Activated T-cell treated with anti-CD3 and anti-CD28 coated beads for 4 hours (primary cell): ENCODE data around the gene CHM.
"Not testable (repeated sequence)": the region's sequence is repeated elsewhere in the genome, so short reads cannot be mapped to it uniquely, and the experiment has no call there.

Experiments
- DNase-seq: peaks from one replicate; pipeline ENCODE4 v3.0.0-alpha.2; 2020

Gene CHM

GRCh38 chrX:85995641-85996040, 51.7 kb downstream of the CHM start:
- DNase-seq: no peak

- DNase-seq: no peak
Measured at GRCh38 chrX:85994797-85995196, 52.6 kb downstream of the CHM start.

- no peak for DNase-seq
Measured at GRCh38 chrX:85994228-85994627, 53.1 kb downstream of the CHM start.

DNA sequence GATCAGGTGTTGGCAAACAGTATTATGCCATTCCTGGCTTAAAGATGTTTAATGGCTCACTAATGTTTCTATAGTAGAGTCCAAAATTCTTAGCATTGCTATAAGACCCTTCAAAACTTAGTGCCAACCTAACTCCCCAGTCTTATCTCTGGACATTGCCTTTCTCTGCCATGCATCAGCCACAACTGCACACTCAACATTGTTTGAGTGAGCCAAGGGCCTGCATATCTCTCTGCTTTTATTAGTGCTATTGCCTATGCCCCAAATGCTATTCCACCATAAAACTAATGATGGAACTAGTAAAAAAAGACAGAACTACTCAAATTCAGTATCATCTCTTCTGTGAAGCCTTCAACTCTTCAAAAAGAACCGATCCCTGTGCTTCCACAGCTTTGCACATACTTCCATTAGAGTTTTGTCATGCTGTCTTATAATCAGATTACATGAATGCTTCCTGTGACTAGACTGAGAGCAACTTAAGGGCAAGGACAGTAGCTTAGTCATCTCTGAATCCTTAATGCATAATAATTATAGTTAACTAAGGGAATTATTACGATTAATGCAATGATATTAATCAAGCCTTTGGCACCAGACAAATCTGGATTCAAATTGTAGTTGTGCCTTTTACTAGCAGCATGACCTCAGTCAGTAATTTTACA, 53.7 kb downstream of the CHM start:
- no peak for DNase-seq

DNA sequence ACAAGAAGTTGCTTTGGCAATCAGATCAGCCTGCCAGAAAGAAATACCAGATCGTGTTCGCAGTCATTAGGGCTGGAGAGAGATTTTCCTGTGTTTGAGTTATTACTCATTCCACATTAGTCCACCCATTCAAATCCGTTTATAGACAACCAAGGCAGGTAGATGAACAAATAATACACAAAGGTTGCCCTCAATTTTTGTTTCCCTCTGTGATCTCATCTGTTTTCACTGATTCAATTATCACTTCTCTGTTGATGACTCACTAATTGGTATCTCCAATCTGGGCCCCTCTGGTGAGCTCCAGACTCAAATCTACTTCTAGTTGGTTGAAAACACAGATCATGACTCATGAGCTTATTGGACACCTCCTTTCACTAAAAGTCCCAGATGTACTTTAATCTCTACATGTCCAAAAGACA, 54.5 kb downstream of the CHM start:
- DNase-seq: no peak

GRCh38 chrX:85988353-85988752, 59.0 kb downstream of the CHM start:
- DNase-seq: no peak

- DNase-seq: no peak
Measured at GRCh38 chrX:85980286-85980685, 67.1 kb downstream of the CHM start.

DNA sequence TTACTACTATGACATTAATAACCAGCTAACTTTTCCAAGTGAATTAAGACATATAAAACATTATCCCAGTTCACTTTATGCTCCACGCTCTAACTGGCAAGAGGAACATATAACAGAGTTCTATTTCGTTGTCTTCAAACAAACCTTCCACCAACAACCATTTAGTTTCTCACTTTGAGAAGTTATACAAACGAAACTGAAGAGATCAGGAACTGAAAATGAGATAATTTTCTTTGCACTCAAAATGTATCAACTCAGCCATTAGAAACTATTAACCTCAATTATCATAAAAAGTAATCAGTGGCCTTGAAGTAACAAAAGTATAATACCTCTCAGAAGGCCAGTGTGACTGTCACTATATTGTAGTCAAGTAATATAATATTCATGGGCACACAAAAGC, 70.1 kb downstream of the CHM start:
- DNase-seq: no peak

DNA sequence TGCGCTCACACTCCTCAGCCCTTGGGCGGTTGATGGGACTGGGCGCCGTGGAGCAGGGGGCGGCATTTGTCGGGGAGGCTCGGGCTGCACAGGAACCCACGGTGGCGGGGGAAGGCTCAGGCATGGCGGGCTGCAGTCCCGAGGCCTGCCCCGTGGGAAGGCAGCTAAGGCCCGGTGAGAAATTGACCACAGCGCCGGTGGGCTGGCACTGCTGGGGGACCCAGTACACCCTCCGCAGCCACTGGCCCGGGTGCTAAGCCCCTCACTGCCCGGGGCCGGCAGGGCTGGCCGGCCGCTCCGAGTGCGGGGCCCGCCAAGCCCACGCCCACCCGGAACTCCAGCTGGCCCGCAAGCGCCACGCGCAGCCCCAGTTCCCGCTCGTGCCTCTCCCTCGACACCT, 75.0 kb downstream of the CHM start:
- DNase-seq: not testable (repeated sequence)

GRCh38 chrX:85964744-85965143, 82.6 kb downstream of the CHM start:
- no peak for DNase-seq

DNA sequence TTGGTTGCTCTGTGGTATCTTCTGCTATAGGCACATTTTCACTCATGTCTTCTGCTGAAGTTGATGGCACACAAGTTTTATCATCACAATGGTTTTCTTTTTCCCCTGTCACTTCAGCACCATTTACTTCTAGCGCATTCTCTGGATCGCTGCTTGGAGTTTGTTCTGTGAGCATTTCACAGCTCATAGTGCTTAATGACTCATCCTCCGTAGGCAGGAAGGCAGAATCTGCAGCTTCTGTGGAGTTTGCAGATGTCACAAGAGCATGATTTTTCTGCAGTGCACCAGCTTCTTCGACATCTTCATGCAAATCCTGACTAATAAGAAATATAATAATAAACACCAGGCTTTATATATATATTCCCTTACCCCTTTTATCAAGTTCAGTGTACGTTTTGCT, 83.6 kb downstream of the CHM start:
- DNase-seq: no peak

DNA sequence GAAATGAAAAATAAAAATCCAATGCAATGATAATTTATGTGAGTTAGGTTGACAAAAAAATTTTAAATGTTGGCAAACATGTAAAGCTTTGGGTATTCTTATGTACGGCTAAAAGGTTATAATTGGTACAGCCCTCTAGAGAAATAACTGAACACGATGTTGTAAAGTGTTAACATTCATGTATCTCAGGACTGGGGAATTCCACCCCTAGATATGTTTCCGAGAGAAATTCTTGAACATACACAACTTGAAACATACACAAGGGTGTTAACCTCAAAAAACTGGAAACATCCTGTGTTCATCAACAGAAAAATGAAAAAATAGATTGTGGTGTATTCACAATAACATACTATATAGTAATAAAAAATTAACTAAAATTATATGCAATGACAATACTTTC, 91.8 kb downstream of the CHM start:
- DNase-seq: no peak

- DNase-seq: not testable (repeated sequence)
Measured at GRCh38 chrX:85944751-85945150, 102.6 kb downstream of the CHM start.

GRCh38 chrX:85941275-85941674, 106.1 kb downstream of the CHM start:
- no peak for DNase-seq

GRCh38 chrX:85939942-85940341, 107.4 kb downstream of the CHM start:
- DNase-seq: not testable (repeated sequence)

DNA sequence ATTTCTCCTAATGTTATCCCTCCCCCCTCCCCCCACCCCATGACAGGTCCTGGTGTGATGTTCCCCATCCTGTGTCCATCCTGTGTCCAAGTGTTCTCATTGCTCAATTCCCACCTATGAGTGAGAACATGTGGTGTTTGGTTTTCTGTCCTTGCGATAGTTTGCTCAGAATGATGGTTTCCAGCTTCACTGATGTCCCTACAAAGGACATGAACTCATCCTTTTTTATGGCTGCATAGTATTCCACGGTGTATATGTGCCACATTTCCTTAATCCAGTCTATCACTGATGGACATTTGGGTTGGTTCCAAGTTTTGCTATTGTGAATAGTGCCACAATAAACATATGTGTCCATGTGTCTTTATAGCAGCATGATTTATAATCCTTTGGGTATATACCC, 113.0 kb downstream of the CHM start:
- DNase-seq: not testable (repeated sequence)

GRCh38 chrX:85930099-85930498, 117.3 kb downstream of the CHM start:
- DNase-seq: no peak

DNA sequence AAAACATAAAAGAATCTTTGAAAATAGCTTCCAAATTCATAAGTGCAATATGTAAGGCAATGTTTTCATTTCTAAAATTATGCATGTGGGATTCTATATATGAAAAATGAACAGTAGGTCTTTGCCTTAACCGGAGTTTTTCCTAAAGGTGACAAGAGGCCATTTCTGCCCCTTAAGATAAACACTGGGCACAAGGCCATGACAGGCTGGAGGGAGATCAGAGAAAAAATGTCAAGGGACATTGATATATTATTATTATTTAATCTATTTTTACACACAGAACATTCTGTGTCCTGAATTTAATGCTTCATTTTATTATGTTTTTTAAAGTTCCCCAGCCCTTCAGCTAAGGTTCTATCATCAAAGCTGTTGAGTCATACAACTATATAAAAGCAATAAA, 118.8 kb downstream of the CHM start:
- no peak for DNase-seq

- no peak for DNase-seq
Measured at GRCh38 chrX:85927740-85928139, 119.6 kb downstream of the CHM start.

- no peak for DNase-seq
Measured at GRCh38 chrX:85922821-85923220, 124.5 kb downstream of the CHM start.

DNA sequence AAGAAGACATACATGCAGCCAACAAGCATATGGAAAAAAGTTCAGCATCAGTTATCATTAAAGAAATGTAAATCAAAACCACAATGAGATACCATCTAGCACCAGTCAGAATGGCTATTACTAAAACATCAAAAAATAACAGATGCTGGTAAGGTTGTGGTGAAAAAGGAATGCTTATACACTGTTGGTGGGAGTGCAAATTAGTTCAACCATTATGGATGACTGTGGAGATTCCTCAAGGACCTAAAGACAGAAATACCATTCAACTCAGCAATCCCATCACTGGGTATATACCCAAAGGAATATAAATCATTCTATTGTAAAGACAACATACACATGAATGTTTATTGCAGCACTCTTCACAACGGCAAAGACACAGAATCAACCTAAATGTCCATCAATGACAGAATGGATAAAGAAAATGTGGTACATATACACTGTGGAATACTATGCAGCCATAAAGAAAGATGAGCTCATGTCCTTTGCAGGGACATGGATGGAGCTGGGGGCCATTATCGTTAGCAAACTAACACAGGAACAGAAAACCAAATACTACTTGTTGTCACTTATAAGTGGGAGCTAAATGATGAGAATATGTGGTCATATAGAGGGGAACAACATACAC, 130.6 kb downstream of the CHM start:
- DNase-seq: not testable (repeated sequence)

- no peak for DNase-seq
Measured at GRCh38 chrX:85914431-85914830, 132.9 kb downstream of the CHM start.

DNA sequence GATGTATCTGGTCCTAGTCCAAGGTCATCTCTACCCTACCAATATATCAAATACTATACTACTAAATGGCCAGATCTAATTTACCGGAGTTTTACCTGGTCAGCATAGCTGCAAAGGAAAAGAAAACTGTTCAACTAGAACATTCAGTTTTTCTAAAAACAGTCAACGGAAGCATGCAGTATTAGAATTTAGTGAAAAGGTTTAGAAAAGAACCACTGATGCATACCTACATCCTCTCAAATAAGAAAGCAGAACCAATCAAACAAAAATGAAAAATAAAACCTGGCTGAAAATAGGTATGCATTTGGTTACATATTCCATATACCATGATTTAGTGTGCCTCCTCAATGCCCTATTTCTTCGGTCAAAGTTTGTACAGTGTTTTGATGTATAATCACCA, 140.0 kb downstream of the CHM start:
- DNase-seq: no peak

GRCh38 chrX:85906399-85906798, 141.0 kb downstream of the CHM start:
- DNase-seq: no peak

DNA sequence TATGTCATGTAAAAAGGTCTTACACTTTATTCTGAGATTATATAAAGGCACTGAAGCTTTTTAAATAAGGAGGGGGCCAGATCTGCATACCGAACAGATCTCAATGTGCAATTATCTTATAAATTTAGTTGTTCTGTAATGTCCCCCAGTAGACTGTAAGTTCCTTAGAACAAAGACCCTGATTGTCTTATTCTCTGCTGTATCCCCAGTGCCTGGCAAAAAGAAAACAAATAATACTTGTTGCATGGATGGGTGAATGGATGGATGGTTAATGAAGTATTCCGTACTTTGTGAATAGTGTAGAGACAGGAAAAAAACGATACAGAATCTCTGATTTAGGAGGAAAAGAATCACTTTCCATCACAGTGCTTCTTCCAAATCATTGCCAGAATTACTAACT, 141.5 kb downstream of the CHM start:
- no peak for DNase-seq
